T-helper 2 cell treated with Interferon-gamma antibody and Interleukin-4, amounts not matched to agents 100 ng/mL and 5 ng/mL, for 36 hours (primary cell): ENCODE results near the gene POLDIP2. TPM values are rescaled to one million over a fixed set of nuclear protein-coding genes. Genes with fewer than 3 reads are reported as not detected.

Experiments
- intact Hi-C: fragments of 100-400 bp; cut with micrococcal nuclease; formaldehyde crosslinking; loops from one replicate; pipeline ENCODE4 v1.15.1; 2023
- total RNA-seq: library from RNA; stranded (reverse); gene quantifications from 2 replicates; pipeline ENCODE4 v1.2.3, GENCODE V29; 2022

Gene POLDIP2, protein sequence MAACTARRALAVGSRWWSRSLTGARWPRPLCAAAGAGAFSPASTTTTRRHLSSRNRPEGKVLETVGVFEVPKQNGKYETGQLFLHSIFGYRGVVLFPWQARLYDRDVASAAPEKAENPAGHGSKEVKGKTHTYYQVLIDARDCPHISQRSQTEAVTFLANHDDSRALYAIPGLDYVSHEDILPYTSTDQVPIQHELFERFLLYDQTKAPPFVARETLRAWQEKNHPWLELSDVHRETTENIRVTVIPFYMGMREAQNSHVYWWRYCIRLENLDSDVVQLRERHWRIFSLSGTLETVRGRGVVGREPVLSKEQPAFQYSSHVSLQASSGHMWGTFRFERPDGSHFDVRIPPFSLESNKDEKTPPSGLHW
- total RNA-seq = 68.0 and 70.2 TPM in 2 replicates

DNA sequence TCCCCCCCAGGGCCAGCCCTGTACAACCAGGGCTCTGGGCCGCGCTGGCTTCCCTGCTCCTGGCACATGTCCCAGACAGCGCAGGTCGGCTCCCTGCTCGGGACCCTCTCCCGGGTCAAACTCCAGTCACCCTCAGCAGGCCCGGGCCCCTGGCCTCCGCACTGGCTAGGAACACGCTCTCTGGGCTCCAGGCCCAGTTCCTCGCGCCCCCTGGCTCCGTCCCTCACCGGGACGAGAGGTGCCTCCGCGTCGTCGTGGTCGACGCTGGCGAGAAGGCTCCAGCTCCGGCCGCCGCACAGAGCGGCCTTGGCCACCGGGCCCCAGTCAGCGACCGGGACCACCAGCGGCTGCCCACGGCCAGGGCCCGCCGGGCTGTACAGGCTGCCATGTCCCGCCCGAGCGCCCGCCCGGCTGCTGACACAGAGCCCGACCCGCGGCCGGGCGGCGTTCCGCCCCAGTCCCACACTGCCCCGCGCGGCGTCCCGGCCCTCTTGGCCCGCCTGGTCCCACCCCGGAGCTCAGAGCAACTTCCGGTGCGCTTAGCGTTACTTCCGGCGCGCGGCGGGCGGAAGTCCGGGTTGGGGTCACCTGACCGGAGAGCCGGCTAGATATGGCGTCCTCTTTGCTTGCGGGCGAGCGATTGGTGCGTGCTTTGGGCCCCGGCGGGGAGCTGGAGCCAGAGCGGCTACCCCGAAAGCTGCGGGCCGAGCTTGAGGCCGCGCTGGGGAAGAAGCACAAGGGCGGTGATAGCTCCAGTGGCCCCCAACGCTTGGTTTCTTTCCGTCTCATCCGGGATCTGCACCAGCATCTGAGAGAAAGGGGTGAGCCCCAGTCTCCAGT lies at the start of gene POLDIP2:
Gene POLDIP2, minus strand, starts transcription at position 467 of the 840 bp plus-strand sequence. Its CDS starts 79 bp downstream, at position 388.
- intact Hi-C loops = loop anchor here (1.0 kb wide), 4 partner anchors 14 to 38 kb away; partner anchors contain the start of genes IFT20, SARM1, TMEM97 and TNFAIP1

DNA sequence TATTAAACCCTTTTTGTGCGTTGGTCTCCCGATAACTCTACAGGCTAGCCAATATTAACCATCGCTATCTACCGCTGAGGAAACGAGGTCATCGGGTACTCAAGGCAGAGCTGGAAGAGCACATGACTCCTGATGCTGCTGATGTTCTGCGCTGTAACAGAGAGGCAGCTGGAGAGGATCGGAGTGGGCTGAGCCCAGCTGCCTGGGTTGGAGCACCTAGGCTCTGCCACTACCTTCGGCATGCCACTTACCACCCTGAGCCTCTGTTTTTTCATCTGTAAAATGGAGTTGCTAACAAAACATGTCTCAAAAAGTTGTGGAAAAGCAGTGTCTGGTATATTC lies 49.1 kb upstream of the POLDIP2 start:
- intact Hi-C loops = no loop called here

DNA sequence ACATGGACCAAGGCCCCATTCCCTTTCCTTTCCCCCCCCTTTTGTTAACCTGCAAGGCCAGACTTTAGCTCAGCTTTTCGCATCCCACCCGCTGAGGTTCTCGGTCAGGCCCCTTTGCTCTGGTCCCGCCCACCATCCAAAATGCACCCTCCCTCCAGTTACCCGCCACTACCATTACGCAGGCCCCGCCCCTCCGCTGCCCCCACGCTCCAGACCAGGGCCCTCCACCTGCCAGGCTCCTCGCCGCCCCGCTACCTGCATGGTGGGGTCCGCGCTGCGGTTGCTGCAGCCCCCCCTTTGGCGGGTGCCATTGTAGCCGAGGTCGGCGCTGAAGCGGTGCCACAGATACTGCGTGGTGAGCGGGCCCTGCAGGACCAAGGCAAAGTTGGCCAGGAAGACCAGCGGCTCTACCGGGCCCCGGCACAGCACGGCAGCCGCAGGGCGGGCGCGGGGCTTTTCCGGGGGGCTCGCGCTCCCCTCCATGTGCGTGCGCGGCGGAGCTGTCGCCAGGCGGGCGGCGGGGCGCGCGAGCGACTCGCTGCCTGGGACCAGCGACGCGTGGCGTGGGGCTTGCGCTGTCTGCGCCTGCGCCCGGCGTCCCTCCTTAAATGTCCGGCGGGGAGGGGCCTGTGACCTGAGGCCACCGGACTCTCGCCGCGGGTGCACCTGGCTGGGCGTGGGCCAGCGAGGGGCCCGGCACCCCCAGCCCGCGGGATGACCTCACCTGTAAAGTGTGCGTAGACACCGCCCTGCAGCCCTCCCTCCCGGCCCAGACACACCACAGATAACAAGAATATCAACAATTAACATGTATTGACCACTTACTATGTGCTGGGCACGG lies 48.5 kb upstream of the POLDIP2 start, which contains the start of gene SLC46A1:
Gene SLC46A1, minus strand, starts transcription at position 581 of the 841 bp plus-strand sequence. Its CDS starts 98 bp downstream, at position 483.
- intact Hi-C loops = no loop called here

DNA sequence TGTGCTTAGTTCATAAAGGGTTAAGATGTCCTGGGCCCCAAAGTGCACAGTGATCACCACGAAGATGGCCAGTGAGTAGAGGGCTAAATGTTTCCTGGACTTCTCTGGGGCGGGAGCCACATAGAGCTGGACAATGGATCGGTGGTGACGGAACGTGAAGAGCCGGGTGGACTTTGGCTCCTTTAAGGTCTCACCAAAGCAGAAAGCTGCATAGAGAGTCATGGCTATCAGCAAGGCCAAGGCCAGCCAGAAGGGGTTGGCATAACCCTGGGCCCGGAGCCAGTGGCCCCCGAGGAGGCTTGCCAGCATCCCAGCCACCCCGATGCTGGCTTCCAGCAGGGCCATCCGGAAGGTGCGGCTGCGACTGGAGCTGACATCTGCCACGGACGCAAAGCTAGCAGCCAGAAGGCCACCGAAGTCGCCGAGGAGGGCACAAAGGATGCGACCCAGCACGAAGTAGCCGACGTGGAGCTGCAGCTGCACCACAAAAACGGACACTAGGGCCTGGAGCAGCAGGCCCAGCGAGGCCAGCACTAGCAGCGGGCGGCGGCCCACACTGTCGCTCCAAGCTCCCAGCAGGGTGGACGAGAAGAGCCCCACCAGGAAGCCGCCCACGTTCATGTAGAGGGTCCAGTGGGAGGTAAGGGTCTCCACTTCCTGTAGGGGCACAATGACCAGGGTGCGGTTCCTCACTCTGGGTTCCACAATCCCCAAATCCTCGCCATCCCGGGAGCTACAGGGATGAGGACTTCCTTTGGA lies 47.7 kb upstream of the POLDIP2 start:
- intact Hi-C loops = no loop called here

DNA sequence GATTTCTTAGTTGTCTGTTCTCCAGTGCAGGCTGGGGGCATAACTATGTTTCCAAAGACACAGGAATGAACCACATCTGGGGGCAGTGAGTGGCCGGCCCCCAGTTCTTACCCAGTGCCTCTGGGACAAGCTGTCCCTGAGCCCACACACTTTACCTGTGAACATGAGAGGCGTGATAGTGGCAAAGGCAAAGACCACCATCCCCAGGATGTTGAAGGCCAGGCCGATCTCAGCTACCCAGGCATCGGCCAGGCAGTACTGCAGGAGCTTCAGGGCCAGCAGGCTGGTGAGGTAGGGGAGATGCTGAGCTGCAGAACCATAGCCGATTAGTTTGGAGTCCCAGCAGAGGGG lies 47.1 kb upstream of the POLDIP2 start:
- intact Hi-C loops = no loop called here

DNA sequence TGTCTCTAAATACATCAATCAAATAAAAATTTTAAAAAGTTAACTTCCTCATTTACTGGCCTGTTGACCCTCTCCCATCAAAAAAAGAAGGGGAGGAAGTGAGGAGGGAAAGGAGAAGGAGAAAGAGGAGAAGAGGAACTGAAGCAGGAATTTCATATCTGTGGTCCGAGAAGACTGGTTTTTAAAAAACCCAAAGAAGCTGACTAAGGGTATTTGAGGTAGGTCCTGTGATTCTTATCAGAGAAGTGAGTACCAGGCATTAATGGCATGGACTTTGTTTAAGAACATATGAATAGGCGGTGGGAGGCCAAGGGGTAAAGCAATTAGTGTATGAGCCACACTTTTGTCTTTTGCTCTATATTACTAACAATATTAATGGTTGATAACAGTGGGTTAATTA lies 46.7 kb upstream of the POLDIP2 start:
- intact Hi-C loops = no loop called here

DNA sequence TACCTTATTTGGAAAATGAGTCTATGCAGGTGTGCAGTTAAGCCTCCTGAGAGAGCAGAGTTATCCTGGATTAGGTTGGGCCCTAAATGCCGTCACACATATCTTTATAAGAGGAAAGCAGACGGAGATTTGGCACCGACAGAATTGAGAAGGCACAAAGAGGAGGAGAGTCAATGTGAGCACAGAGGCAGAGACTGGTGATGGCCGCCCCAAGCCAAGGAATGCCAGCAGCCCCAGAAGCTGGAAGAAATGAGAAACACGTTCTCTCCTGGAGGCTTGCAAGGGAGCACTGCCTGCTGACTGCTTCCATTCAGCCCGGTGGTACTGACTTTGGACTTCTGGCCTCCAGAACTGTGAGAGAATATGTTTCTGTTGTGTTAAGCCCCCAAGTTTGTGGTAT lies 45.5 kb upstream of the POLDIP2 start:
- intact Hi-C loops = no loop called here

DNA sequence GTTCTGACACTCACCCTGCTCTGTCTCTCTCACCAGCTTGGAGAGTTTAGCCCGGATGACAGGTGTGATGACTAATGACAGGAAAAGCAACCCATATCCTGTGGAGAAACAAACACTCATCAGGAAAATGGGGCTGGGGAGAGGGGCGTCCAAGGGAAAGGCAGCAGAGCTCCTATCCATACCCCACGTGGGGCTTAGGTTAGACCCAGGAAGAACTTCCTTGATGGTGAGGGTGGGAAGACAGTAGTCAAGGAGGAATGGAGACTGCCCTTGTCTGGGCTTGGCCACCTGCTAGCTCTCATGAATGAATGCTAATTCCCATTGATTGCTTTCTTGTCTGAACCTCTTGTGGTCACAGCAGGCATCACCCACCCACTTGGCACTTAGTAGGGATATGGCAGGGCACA lies 44.9 kb upstream of the POLDIP2 start:
- intact Hi-C loops = no loop called here

DNA sequence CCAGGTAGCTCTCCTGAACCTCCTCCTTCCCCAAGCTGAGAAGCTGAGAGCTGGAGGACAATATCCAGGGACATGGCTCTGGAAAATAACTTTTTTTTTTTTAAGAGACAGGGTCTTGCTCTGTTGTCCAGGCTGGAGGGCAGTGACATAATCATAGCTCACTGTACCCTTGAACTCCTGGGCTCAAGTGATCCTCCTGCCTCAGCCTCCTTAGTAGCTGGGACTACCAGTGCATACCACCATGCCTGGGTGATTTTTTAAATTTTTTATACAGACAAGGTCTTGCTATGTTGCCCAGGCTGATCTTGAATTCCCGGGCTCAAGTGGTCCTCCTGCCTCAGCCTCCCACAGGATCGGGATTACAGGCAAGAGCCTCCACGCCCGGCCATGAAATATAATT lies 42.5 kb upstream of the POLDIP2 start:
- intact Hi-C loops = no loop called here

DNA sequence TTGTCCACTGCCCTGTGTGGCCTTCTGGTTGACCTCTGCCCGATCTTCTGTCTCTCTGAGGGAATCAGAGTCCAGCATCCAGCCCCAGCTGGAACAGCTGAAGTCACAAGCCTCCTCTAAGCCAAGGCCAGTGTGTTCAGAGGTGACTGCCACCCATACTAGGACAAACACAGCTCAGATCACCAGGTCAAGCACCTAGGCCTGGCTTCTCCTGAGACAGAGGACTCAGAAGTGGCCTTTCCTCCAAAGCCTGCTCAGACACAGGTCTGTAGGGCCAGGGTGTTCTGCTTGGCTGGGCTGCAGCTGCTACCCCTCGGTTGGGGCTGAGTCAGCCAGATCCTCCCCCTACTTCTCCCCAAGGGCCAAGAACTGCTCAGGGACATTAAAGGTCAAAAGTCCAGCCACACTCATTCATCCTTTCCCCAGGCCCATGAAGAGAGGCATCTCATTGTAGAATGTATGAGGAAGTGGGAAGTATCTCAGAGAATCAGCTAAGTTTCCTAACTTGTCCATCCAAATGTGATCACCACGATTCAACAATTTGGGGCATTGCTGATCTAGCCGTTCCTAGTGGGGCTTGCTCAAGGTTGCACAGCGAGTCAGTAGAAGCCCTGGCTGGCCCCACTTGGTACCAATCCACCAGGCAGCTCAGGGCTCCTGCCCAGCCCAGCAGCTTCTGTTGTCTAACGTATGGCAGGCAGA lies 41.1 kb upstream of the POLDIP2 start:
- intact Hi-C loops = no loop called here

DNA sequence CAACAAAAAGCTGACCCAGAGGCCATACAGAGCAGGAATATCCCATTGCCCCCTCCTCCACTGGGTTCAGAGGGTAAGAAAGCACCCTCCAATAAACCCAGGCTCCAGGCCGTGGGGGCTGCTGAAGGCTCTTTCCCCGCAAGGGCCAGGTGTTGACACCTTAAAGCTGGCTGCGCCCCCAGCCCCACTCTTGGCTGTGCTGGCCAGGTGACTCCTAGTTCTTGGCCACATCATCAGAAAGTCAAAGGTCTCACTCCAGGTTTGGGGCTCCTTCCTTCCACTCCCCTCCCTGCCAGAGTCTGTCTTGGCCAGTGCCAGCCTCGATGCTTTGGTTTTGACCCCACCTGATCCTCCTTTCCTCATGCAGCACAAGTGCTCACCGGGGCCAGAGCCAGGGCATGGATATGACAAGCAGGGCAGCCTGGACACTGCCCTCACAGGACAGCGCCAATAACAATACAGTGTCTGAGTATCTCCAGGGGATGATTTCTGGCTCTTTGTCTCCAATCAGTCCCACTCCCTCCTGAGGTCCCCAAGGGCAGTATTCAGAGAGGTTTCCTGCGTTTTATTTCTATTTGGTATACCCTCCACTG lies 40.5 kb upstream of the POLDIP2 start:
- intact Hi-C loops = no loop called here

DNA sequence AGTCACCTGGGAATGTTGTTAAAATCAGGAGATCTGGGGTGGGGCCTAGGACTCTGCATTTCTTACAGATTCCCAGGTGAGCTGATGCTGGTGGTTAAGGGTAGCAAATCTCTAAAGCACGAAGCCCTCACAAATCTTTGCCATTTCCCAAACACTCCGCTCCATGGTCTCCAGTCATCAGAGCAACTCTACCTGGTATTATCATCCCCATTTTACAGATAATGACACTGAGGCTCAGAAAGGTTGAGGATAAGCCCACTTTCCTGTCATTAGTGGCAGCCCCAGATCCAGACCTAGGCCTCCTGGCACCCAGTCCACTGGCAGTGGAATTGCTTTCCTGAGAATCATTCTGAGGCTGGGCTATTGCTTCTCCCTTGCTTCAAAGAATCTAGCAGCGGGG lies 39.9 kb upstream of the POLDIP2 start:
- intact Hi-C loops = no loop called here

DNA sequence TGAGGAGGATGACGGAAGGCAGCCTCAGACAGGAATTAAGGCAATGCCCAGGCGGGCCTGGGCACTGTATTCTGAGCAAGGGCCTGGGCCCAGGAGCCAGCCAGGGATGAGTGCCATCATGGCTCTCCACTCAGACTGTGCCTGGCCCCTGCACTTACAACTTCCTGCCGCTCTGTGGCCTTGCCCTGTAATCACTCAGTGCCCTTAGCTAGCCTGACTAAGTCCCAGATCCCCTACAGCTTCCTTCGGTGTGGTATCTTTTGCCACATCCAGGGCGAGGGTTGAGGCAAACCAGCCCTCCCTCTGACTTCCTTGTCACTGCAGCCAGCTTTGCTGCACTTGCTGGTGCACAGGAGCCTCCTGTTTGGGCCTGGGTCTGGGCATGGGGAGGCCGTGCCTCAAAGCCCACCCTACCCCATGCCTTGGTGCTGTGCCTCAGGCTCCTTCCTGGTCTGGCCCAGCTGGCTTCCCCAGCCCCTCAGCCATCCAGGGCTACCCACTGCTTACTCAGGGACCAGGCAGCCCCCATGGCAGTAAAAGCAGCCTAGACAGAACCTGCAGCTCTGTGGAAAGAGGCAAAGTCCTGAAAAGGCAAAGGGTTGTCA lies 39.4 kb upstream of the POLDIP2 start:
- intact Hi-C loops = no loop called here

DNA sequence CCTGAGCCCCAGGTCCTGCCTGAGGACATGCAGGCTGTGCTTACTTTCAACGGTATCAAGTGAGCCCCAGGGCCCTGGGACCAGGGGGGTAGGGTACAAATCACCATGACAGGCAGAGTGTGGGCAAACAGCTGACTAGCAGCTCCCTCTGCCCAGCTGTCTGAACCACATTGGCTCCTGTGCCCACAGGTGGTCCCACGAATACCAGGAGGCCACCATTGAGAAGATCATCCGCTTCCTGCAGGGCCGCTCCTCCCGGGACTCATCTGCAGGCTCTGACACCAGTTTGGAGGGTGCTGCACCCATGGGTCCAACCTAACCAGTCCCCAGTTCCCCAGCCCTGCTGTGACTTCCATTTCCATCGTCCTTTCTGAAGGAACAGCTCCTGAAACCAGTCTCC lies 38.6 kb upstream of the POLDIP2 start:
- intact Hi-C loops = no loop called here

DNA sequence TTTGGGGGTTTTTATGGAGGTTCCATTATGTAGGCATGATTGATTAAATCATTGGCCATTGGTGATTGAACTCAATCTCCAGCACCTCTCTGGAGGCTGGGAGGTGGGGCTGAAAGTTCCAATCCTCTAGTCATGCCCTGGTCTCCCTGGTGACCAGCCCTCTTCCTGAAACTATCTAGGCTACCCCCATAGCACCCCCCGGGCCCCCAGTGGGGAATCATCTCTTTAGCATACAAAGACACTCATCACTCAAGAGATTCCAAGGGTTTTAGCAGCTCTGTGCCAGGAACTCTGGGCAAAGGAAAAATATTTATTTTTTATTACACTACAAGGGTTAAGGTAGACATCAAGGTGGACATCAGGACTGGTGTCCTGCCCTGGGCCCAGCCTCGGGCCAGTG lies 38.1 kb upstream of the POLDIP2 start:
- intact Hi-C loops = no loop called here

DNA sequence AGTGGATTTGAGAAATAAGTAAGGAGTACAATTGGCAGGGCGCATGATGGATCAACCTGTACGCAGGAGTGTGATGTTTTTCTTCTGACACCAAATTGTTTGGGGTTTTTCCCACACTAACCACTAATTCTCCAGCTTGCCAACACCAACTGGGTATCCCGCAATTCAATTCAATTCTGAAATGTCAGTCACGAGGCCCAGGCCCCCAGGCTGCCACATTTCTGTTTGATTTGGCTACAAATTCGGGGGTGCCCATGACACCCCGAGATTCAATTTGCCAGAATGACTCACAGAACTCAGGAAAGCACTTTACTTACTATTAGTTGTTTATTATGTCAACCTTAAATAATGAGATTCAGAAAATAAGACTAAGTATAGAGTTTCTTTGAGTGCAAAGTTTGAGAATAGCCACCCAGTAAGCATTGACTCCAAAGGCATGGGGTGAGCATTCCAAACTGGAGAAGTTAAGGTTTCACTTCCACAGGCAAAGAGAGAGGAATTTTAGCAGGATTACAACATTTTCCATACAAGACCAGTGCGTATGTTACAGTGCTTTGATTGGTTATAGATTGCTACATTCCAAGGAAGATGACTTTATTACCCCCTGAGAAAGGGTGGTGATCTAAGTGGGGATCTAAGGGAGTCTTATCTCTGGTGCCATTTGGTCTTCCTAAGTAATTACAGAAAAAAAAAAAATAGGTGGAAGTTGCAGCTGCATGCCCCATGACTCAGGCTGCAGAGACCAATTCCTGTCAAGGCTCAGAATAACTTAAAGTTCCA lies 37.2 kb upstream of the POLDIP2 start:
- intact Hi-C loops = no loop called here

DNA sequence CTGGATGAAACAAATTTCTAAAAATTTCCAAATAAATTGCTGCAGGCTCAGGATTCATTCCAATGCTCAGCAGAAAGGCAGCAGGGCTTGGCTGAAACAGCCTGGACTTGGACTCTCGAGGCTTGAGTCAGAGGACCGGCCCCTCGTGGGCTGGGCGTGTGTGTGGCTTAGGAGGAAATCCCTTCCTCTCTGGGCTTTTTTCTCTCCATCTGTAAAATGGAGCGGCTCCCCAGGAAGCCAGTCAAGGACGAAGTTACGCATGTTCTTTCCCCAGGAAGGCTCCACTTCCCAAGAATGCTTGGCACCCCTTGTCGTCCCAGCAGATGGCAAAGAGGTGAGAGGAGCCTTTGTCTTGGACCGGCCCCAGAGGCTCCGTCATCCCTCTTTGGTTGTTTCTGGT lies 35.2 kb upstream of the POLDIP2 start:
- intact Hi-C loops = no loop called here

DNA sequence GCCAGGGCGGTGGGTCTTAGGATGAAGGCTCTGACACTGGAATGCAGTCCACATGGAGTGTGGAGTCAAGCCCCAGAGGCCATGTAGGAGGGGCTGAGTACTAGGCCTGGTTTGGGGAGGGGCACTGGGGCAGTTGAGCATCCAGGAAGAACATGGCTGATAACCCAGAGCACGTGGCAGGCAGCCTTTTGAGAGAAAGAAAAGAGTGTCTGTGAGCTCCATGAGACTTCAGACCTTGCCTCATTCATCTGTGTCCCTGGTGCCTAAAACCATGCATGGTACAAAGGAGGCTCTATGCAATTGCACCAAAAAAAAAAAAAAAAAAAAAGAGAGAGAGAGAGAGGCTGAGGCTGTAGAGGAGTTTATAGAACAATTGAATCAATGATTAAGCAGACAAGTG lies 34.1 kb upstream of the POLDIP2 start:
- intact Hi-C loops = no loop called here

DNA sequence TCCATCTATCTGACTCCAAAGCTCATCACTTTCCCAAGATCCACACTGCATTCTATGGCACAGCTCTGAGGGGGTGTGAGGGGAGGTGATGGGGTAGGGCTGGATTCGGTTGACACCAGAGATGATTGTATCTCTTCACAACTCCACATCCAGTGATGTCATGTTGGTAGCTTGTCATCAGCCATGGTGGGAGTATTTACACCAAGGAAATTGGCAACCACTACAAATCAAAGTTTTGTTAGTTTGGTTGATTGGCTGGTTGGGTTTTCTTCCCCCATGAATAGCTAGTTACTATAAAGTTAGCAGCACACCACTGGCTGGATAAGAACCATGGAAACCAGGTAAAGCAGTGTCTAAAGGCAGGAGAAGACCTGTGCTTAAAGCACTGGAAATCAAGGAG lies 33.7 kb upstream of the POLDIP2 start:
- intact Hi-C loops = no loop called here
